Amniotic stem cell (primary cell): ENCODE data around the gene PFDN4.

ENCODE experiments used
- DNase-seq: peaks from one replicate; lab custom pipeline; 2025; lab: John Stamatoyannopoulos, UW

PFDN4 gene

GRCh38 chr20:54268941-54269340 lies 61.1 kb downstream of the PFDN4 start:
- DNase-seq: no peak
